Heart left ventricle (tissue), 13 donors: Measurements from ENCODE around the gene PARD3.
A peak's percentile ranks its signal among the peaks of the same experiment; 100 is the strongest.

Source experiments
- POLR2A ChIP-seq, 2 donors: fragments of 450-650 bp; IDR thresholded peaks; one replicate each; pipeline ENCODE4 v1.6.1; 2017; ENCODE audit warnings: antibody characterized with exemption in 2 of 2, mild to moderate bottlenecking in 2 of 2, moderate library complexity in 2 of 2
- TF ChIP-seq, protein P1 (sequence below), 12 donors: fragments of 200-600 bp; sonication (generic) in 4 of 12; IDR thresholded peaks; one replicate each; pipeline versions ENCODE4 v1.5.0 to v1.8.0; 2018 to 2022; ENCODE audit warnings: antibody characterized with exemption in 12 of 12, mild to moderate bottlenecking in 5 of 12
- donor health status: ischemic (EF 13 %, LVEDD 7.1; RV severe dilation, severe dysfunction).
- donor health status: DM: no; HTN: yes; CAD: no.
- donor health status: DM: no; HTN: no; CAD: no.
- donor health status: ischemic (EF 25% LVEDD 6.9; RV normal size, moderate dysfunction).
- donor health status: ischemic (EF 25% LVEDD 5.7; RV mildly dilated, moderate dysfunction).
- donor health status: ischemic (EF 35%, LVEDD 5.7; RV mildly dilated, moderate dysfunction).
- donor health status: nonischemic (EF 11% LVEDD 7.7; RV severe dilation, severe dysfunction).
- donor health status: DM: yes; HTN: yes; CAD: no.
- donor health status: PGD.
- donor health status: ischemic (EF 29% LVEDD 5.4; RV normal size, mild dysfunction).
- donor health status: nonischemic (EF 23%, LVEDD 6.1; RV moderate dilation, normal function).

- TF ChIP-seq, protein P1, sequence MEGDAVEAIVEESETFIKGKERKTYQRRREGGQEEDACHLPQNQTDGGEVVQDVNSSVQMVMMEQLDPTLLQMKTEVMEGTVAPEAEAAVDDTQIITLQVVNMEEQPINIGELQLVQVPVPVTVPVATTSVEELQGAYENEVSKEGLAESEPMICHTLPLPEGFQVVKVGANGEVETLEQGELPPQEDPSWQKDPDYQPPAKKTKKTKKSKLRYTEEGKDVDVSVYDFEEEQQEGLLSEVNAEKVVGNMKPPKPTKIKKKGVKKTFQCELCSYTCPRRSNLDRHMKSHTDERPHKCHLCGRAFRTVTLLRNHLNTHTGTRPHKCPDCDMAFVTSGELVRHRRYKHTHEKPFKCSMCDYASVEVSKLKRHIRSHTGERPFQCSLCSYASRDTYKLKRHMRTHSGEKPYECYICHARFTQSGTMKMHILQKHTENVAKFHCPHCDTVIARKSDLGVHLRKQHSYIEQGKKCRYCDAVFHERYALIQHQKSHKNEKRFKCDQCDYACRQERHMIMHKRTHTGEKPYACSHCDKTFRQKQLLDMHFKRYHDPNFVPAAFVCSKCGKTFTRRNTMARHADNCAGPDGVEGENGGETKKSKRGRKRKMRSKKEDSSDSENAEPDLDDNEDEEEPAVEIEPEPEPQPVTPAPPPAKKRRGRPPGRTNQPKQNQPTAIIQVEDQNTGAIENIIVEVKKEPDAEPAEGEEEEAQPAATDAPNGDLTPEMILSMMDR (IDR thresholded peaks at IDR 0.05), result peak in 3 of 12 donors; percentile 12 to 14 (median 13)
- no peak for TF ChIP-seq POLR2A (IDR thresholded peaks at IDR 0.05)
Measured at GRCh38 chr10:34526758-34527730, 288.1 kb downstream of the PARD3 start.
